OCI-LY1 (cell line): ENCODE measurements around the gene PHF23.

Source experiments
- H2AFZ ChIP-seq: fragments of 200-600 bp; sonication (generic), shearing (Covaris generic); 2 replicates; pipeline ENCODE4 v1.6.0; 2014; ENCODE audit warnings: antibody characterized with exemption, mild to moderate bottlenecking, low read length
- H3F3A ChIP-seq: fragments of 200-600 bp; sonication (generic), shearing (Covaris generic); 2 replicates; pipeline ENCODE4 v1.6.0; 2014; ENCODE audit warnings: mild to moderate bottlenecking, antibody characterized with exemption, low read length, moderate library complexity; ENCODE audit not compliant: insufficient read depth
- H3K27ac ChIP-seq: fragments of 200-600 bp; sonication (generic); 2 replicates; pipeline ENCODE4 v1.5.1; 2014; ENCODE audit warnings: low read length, mixed run types, mild to moderate bottlenecking, low read depth; ENCODE audit not compliant: poor library complexity, severe bottlenecking
- H3K27me3 ChIP-seq: fragments of 200-600 bp; sonication (generic); 2 replicates; pipeline ENCODE4 v1.6.0; 2014; ENCODE audit warnings: antibody characterized with exemption, mild to moderate bottlenecking, low read length, moderate library complexity; ENCODE audit not compliant: insufficient read depth
- H3K36me3 ChIP-seq: fragments of 200-600 bp; sonication (generic); 2 replicates; pipeline ENCODE4 v1.6.1; 2014; ENCODE audit warnings: mild to moderate bottlenecking, antibody characterized with exemption, low read length, moderate library complexity, mixed read lengths; ENCODE audit not compliant: insufficient read depth
- H3K4me1 ChIP-seq: fragments of 200-600 bp; sonication (generic); 2 replicates; pipeline ENCODE4 v1.5.1; 2014; ENCODE audit warnings: mild to moderate bottlenecking, low read length, moderate library complexity; ENCODE audit not compliant: insufficient read depth, severe bottlenecking
- H3K4me2 ChIP-seq: fragments of 200-600 bp; sonication (generic), shearing (Covaris generic); 2 replicates; pipeline ENCODE4 v1.6.1; 2014; ENCODE audit warnings: low read length
- H3K4me3 ChIP-seq: fragments of 200-600 bp; sonication (generic); 2 replicates; pipeline ENCODE4 v1.5.1; 2014; ENCODE audit warnings: low read length, low read depth, mild to moderate bottlenecking, mixed read lengths; ENCODE audit not compliant: poor library complexity, severe bottlenecking
- H3K79me2 ChIP-seq: fragments of 200-600 bp; shearing (Covaris generic); 2 replicates; pipeline ENCODE4 v1.6.1; 2016; ENCODE audit warnings: mixed run types, low read length, mixed read lengths; ENCODE audit not compliant: insufficient read depth
- H3K9ac ChIP-seq: fragments of 200-600 bp; sonication (generic), shearing (Covaris generic); 2 replicates; pipeline ENCODE4 v1.6.1; 2014; ENCODE audit warnings: mild to moderate bottlenecking, low read length, mixed read lengths
- H3K9me2 ChIP-seq: fragments of 200-600 bp; sonication (generic), shearing (Covaris generic); 2 replicates; pipeline ENCODE4 v1.6.1; 2014; ENCODE audit warnings: low read depth, mild to moderate bottlenecking, low read length, mixed read lengths
- H3K9me3 ChIP-seq: fragments of 200-600 bp; shearing (Covaris generic); 2 replicates; pipeline ENCODE4 v1.6.1; 2014; ENCODE audit warnings: low read length, mixed read lengths
- H4K20me1 ChIP-seq: fragments of 200-600 bp; sonication (generic), shearing (Covaris generic); 2 replicates; pipeline ENCODE4 v1.6.0; 2016; ENCODE audit warnings: mild to moderate bottlenecking, low read length; ENCODE audit not compliant: insufficient read depth
- CTCF ChIP-seq: fragments of 200-600 bp; sonication (generic), shearing (Covaris generic); IDR thresholded peaks from 2 replicates; pipeline ENCODE4 v1.5.1; 2017; ENCODE audit warnings: mild to moderate bottlenecking, antibody characterized with exemption, low read length, moderate library complexity, mixed read lengths
- EZH2 ChIP-seq: fragments of 200-600 bp; sonication (generic), shearing (Covaris generic); IDR thresholded peaks from 2 replicates; pipeline ENCODE4 v1.8.0; 2017; ENCODE audit warnings: borderline replicate concordance, mixed run types, mild to moderate bottlenecking, antibody characterized with exemption, low read length, moderate library complexity, mixed read lengths

Gene PHF23

GRCh38 chr17:7216242-7217112 is 22.8 kb downstream of the PHF23 start:
- H3K4me2 ChIP-seq = no peak overlapping the region
- no peak overlapping the region for H3K4me3 ChIP-seq
- TF ChIP-seq EZH2 (no peak), CTCF (no peak)
- H3K79me2 ChIP-seq = no peaks in the 10 kb centered on the region
- no peak overlapping the region for H3K9ac ChIP-seq
- no peaks in the 10 kb centered on the region for H3K9me3 ChIP-seq
- H3K27me3 ChIP-seq = no peaks in the 10 kb centered on the region
- H2AFZ ChIP-seq = no peak overlapping the region
- no peaks in the 10 kb centered on the region for H3F3A ChIP-seq
- H3K4me1 ChIP-seq = peaks cover 38% of the 10 kb centered on the region
- H3K9me2 ChIP-seq = no peaks in the 10 kb centered on the region
- H4K20me1 ChIP-seq = no peaks in the 10 kb centered on the region
- no peak overlapping the region for H3K27ac ChIP-seq
- H3K36me3 ChIP-seq = peaks cover 2% of the 10 kb centered on the region; the same call in 1 of the 2 replicates

DNA sequence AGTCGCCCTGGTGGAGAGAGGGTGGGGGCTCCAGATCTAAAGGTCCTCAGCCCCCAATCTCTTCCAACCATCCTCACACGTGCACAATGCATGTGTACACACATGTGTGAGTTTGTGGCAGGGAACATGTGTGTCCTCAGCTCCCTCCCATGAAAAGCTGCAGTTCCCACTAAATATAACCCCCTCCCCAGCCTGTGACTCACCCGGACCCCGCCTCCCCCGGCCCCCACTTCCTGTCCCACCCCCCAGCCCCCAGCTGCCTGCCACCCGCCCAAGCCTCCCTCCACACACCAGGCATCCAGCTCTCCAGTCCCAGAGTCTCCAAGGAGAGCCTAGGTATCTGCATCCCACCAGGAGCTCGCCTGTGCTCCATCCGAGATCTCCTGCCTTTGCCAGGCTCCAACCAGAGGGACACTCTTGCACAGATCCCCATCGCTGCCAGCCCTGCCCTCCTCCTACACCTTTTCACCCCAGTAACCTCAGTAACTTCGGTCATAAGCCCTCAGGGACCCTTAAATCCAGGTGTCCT is 23.5 kb downstream of the PHF23 start:
- Histone ChIP-seq H3K4me3 (no peak overlapping the region), H3K27me3 (no peaks in the 10 kb centered on the region), H2AFZ (no peak overlapping the region), H3F3A (no peaks in the 10 kb centered on the region), H3K36me3 (no peaks in the 10 kb centered on the region), H3K9me2 (no peaks in the 10 kb centered on the region), H3K4me1 (peaks cover 37% of the 10 kb centered on the region), H3K79me2 (no peaks in the 10 kb centered on the region), H3K9ac (no peak overlapping the region), H3K27ac (no peak overlapping the region), H3K4me2 (no peak overlapping the region), H3K9me3 (no peaks in the 10 kb centered on the region), H4K20me1 (no peaks in the 10 kb centered on the region)
- no peak for TF ChIP-seq CTCF
- TF ChIP-seq EZH2 = no peak

- H3K27ac ChIP-seq = no peak overlapping the region
- H3K27me3 ChIP-seq = no peaks in the 10 kb centered on the region
- no peak overlapping the region for H2AFZ ChIP-seq
- H4K20me1 ChIP-seq = no peaks in the 10 kb centered on the region
- H3K79me2 ChIP-seq = no peaks in the 10 kb centered on the region
- peaks cover 32% of the 10 kb centered on the region for H3K4me1 ChIP-seq
- peak overlapping the region; percentile 63 for H3K4me2 ChIP-seq
- H3K9ac ChIP-seq = no peak overlapping the region
- no peaks in the 10 kb centered on the region for H3K36me3 ChIP-seq
- H3K9me2 ChIP-seq = no peaks in the 10 kb centered on the region
- no peaks in the 10 kb centered on the region for H3K9me3 ChIP-seq
- no peak overlapping the region for H3K4me3 ChIP-seq
- TF ChIP-seq CTCF (no peak), EZH2 (no peak)
- H3F3A ChIP-seq = no peaks in the 10 kb centered on the region
Observed at GRCh38 chr17:7215136-7215638, 24.1 kb downstream of the PHF23 start.
